GM19099 (cell line): ENCODE data around the gene DCAF7.

Experiments
- POLR2A ChIP-seq: IDR thresholded peaks from 3 replicates; pipeline ENCODE4 v1.6.1; 2011; ENCODE audit warnings: low read depth; ENCODE audit not compliant: insufficient read length; ENCODE audit errors: extremely low read depth

DCAF7 gene

DNA sequence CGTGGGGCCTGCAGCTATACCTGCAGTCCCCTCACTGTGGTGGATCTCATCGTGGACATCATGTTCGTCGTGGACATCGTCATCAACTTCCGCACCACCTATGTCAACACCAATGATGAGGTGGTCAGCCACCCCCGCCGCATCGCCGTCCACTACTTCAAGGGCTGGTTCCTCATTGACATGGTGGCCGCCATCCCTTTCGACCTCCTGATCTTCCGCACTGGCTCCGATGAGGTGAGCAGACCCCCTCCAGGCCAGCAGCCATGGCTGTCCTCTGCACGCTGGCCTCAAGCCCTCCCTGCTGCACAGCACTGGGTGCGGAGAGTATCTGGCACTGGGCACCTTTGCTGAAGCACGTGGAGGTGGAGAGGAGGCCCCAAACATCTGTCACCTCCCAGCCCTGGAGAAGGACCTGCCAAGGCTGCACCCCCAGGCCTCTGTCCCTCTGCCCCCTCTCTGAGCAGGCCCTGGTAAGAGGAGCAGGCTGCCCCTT lies 16.2 kb upstream of the DCAF7 start:
- no peak for TF ChIP-seq POLR2A

DNA sequence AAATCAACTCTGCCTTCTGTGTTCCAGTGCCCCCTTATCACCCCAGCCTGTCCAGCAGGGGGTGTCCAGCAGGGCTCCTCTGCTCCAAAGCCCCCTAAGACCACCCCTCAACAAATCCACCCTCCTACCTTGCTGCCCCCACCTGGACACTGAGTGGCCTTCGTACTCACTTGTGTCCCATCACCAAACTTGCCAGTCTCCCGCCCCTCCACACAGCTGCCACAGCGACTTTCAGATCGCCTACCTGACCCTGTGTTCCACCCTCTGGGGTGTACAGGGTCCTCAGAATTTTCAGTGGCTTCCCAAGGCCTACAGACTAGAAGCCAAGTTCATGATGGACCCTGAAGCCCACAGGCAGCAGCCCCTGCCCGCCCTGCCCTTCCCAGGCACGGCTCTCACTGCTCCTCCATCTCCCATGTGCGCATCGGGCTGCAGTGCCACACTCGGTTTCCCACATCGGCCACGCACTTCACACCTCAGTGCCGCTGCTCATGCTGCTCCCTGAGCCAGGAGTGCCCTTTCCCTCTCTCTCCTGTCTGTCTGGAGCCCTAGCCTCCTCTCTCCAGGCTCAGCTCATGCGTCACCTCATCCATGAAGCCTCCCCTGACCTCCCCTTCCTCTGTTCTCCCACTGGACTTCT lies 15.3 kb upstream of the DCAF7 start:
- TF ChIP-seq POLR2A: no peak

DNA sequence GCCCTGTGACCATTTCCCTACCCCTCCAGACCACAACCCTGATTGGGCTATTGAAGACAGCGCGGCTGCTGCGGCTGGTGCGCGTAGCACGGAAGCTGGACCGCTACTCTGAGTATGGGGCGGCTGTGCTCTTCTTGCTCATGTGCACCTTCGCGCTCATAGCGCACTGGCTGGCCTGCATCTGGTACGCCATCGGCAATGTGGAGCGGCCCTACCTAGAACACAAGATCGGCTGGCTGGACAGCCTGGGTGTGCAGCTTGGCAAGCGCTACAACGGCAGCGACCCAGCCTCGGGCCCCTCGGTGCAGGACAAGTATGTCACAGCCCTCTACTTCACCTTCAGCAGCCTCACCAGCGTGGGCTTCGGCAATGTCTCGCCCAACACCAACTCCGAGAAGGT lies 14.6 kb upstream of the DCAF7 start:
- no peak for TF ChIP-seq POLR2A

DNA sequence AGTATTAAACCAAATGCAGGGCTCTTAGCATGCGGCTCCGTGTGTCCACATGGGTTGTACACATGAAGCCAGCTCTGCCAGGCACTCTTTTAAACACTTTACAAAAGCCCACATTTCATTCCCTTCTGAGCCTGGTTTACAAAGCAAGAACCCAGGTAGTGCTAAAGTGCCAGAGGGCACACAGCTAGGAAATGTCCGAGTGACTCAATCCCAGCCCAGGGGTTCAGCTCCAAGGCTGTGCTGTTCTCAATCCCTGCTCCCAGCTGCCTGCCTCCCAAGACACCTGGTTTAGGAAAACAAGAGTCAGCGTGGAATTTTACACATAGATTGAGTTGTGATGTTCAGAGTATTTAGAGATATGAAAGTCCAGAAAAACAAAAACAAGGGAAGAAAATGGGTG lies 13.3 kb upstream of the DCAF7 start:
- TF ChIP-seq POLR2A: no peak

DNA sequence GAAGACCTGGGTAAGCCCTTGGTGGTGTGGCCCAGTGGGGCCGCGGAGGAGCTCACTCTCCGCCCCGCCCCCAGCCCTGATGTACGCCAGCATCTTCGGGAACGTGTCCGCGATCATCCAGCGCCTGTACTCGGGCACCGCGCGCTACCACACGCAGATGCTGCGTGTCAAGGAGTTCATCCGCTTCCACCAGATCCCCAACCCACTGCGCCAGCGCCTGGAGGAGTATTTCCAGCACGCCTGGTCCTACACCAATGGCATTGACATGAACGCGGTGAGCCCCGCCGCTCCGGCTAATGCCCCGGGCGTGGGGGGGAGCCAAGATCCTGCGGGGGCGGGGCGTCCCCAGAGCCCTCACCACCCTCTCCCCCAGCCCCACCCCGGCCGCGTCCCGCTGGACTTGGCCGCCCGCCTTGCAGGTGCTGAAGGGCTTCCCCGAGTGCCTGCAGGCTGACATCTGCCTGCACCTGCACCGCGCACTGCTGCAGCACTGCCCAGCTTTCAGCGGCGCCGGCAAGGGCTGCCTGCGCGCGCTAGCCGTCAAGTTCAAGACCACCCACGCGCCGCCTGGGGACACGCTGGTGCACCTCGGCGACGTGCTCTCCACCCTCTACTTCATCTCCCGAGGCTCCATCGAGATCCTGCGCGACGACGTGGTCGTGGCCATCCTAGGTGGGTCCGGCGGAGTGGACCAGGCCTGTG lies 12.1 kb upstream of the DCAF7 start:
- TF ChIP-seq POLR2A: no peak

DNA sequence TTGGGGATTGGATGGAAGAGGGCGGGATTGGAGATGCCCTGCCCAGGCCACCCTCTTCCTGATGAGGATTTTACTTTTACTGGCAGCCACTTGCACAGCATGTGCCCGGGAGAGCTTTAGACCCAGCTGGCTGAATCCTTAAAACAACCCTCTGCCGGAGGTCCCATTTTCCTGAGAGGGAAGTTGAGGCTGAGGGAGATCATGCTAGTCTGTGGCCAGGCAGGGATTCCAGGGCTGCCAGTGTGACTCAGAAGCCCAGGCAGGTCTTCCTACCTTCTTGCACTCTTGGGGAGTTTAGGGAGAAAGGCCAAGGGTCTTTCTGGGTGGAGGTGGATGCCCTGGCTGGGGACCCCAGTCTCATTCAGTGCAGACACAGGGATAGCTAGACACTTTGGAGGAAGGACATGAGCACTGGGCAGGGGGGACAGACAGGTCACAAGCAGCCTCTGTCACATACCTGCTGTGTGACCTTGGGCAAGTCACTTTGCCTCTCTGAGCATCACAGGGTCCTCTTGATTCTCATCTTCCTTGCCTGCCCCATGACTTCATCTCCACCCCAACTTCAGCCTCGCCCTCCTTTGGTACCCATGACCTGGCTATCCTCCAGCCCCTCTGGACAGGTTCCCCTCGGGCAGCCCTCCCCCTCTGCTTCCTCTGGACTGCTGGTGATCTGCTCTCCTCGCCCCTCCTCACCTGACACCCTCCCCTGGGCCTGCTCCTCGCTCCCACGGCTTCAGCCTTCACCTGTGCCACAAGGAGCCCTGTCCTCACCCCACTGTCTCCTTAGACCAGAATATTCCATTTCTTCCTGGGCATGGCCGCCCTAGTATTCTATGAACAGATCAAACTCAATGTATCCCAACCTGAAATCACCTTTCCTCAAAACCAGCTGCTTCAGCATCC lies 11.3 kb upstream of the DCAF7 start:
- no peak for TF ChIP-seq POLR2A

DNA sequence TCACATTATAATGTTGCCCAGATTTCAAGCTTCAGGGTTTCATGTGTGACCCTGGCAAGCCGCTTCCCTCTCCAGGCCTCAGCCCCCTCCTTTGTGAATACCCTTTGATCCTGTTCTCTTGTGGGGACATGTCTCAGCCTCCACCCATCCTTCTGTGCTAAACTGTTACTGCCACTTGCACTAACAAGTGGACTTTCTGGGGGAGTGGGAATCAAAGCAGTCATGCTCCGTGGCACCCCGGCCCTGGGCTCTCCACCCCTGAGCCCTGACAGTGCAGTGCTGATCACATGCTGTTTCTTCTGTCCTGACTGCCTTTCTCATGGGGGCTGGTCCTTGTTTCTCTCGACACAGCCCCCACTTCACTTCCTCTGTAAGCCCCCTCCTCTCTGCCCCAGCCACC lies 9.7 kb upstream of the DCAF7 start:
- no peak for TF ChIP-seq POLR2A

DNA sequence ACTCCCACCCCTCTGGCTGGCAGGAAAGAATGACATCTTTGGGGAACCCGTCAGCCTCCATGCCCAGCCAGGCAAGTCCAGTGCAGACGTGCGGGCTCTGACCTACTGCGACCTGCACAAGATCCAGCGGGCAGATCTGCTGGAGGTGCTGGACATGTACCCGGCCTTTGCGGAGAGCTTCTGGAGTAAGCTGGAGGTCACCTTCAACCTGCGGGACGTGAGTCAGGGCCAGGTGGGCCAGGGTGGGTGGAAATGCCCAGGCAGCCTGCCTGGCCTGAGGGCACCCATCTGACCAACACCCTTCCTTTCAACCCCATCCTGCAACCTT lies 8.1 kb upstream of the DCAF7 start:
- no peak for TF ChIP-seq POLR2A

DNA sequence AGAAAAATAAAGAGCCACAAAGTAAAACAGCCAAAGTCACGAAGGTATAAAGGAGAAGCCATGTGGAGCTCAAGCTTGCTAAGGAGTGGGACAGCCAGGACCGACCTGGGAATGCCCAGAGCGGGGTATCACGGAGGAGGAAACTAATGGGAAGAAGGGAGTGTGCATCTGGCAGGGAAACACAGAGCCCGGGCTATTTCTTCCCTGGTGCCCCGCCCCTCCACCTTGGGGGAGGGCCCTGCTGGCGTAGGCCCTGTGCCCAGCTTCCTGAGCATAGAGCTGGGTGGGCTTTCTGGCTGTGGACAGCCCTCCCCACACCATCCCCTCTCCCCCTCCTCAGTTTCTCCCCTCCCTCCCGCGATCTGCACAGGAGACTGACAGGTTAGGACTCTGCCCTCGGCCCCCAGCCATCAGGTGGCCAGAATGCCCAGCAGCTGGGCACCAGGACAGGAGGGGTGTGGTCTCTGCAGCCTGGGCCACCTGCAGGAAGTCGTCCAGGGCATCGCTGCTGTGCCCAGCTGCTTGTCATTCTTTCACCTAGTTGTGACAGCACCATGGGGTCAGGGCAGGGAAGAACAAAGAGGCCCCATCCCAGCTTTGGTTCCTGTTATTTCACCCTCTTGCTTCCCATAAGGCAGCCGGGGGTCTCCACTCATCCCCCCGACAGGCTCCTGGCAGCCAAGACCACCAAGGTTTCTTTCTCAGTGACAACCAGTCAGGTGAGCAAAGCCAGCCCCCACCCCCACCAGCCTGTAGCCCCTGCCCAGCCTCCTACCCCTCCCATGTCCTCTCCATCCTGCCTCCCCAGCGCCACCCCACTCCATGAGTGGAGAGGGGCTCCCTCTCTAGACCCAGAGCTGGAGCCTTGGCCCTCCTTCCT lies 7.1 kb upstream of the DCAF7 start:
- no peak for TF ChIP-seq POLR2A

DNA sequence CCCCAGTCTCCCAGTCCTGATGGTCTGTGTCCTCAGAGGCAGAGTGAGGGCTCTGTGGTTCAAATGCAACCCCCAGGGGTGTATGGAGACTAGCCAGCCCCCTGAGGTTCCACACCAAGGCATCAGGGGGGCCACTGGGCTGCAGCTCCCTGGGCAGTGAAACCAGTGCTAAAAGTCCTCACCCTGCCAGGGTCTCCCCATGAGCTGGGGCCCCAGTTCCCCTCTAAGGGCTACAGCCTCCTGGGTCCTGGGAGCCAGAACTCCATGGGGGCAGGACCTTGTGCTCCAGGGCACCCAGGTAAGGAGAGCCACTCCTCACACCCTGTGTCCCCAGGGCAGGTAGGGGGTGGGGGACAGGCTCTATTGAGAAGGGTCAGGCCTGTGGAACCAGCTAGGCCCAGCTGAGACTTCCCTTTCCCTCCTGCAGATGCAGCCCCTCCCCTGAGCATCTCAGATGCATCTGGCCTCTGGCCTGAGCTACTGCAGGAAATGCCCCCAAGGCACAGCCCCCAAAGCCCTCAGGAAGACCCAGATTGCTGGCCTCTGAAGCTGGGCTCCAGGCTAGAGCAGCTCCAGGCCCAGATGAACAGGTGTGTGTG lies 6.4 kb upstream of the DCAF7 start:
- no peak for TF ChIP-seq POLR2A

DNA sequence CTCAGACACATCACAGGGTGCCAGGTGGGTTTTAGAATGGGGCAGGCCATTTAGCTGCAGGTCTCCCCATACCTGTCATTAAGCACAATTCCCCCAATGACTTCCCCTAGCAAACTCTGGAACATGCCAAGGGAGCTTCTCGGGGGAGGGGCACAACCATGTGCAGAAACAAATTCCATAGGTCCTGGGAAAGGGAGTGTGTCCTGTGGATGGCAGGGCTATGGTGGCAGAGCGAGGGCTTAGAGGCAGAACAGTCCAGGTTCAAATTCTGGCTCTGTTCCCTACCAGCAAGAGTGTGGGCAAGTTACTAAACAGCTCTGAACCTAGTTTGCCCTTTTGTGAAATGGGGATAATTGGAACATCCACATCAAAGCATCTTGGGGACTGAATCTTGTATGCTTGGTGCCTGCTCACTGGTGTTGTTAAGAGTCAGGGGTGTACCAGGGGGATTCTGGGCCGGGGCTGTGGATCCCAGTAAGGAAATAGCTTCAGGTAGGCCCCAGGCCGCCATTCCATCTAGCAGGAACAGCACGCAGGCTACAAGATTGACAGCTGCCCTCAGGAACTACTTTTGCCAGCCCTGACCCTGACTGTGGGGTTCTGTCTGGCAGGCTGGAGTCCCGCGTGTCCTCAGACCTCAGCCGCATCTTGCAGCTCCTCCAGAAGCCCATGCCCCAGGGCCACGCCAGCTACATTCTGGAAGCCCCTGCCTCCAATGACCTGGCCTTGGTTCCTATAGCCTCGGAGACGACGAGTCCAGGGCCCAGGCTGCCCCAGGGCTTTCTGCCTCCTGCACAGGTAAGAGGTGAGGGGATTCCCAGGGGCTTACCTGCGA lies 5.6 kb upstream of the DCAF7 start:
- no peak for TF ChIP-seq POLR2A

DNA sequence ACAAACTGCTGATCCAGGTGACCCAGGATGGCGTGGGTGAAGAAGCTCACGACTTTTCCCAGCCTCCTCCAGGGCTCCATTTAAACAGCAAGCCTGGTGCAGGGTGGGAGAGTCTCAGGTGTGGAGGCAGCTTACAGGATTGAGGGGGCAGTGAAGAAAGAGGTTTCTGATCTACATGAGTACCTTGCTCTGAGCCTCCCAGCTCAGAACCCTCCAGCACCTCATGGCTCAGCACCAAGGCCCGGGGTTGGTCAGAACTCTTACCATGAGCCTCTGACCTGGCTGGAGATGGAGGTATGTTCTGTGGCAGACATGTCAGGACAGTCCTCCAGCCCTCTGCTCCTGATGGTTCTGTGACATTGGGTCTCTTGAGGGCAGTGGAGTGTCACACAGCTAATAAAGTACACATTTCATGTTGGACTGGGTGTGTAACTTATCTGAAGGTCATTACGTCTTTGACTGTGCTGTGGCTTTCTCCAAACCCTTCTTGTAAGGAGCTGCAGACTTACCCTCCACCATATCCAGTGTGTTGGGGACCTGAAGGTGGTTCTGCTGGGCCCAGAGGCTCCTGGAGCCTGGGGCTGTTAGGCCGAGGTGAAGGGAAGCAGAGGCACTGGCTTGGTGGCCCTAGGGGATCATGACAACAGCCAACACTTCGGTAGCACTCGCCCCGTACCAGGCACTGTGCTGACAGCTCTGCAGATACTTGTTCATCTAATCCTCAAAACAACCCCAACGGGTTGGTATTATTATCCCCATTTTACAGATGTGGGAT lies 3.8 kb upstream of the DCAF7 start:
- no peak for TF ChIP-seq POLR2A

DNA sequence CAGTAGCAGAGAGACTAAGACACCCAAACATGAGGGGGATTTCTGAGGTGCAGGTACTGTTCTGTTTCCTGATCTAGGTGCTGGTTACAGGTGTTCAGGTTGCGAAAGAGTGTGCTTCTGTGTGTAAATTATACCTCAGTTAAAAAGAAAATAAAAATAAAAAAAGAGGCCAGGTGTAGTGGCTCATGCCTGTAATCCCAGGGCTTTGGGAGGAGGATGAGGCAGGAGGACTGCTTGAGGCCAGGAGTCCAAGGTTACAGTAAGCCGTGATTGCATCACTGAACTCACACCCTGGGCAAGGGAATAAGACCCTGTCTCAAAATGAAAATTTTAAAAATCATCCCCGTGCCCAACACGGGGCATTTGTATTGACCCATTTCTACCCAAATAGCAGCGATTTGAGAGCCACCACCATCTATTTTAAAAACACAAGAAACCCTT lies 3.2 kb upstream of the DCAF7 start:
- no peak for TF ChIP-seq POLR2A

DNA sequence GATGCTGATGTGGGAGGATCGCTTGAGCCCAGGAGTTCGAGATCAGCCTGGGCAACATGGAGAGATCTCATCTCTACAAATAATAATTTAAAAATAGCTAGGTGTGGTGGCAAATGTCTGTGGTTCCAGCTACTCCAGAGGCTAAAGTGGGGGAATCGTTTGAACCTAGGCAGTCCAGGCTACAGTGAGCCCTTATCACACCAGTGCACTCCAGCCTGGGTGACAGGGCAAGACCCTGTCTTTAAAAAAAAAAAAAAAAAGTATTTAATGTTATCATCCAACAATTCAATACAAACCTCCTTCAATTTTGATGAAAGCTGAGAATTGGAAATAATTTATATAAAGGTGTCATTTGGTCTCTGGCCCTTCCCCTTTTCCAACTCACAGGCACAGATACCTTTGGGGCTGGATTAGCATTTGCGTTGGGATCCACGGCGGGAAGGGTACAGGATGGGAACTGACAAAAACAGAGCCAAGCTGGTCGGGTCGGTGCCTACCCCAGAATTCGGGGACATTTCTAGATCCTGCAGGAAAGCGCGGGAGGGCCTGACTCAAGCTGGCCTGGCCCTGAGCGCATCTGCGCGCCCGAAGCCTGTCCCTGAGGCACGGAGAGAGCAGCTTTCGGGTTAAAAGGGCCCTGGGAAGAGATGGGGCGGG lies 860 bp upstream of the DCAF7 start:
- no peak for TF ChIP-seq POLR2A
